Activated T-helper 17 cell treated with anti-CD3 and anti-CD28 coated beads, Interleukin-2, amount 50 U/mL, for 72 hours (primary cell): ENCODE measurements around the gene HIRA. TPM values are rescaled to one million over a fixed set of nuclear protein-coding genes. Genes with fewer than 3 reads are reported as not detected.
"Not testable (repeated sequence)": the region's sequence is repeated elsewhere in the genome, so short reads cannot be mapped to it uniquely, and the experiment has no call there.

Experiments used
- ATAC-seq: fragments of 150-1000 bp; cut with Tn5 transposase; replicated peaks from 2 replicates; pipeline ENCODE4 v1.10.0; 2021; ENCODE audit warnings: mild to moderate bottlenecking, moderate library complexity
- H3K27ac Mint-ChIP-seq: one replicate; pipeline ENCODE4 v1.8.0; 2022; ENCODE audit warnings: mixed read lengths
- H3K27me3 Mint-ChIP-seq: one replicate; pipeline ENCODE4 v1.8.0; 2022; ENCODE audit warnings: mixed read lengths
- H3K36me3 Mint-ChIP-seq: one replicate; pipeline ENCODE4 v1.8.0; 2022; ENCODE audit warnings: low read depth, mild to moderate bottlenecking, mixed read lengths
- H3K4me1 Mint-ChIP-seq: one replicate; pipeline ENCODE4 v1.8.0; 2022; ENCODE audit warnings: mixed read lengths
- H3K4me3 Mint-ChIP-seq: one replicate; pipeline ENCODE4 v1.8.0; 2022; ENCODE audit warnings: mild to moderate bottlenecking, mixed read lengths
- H3K9me3 Mint-ChIP-seq: one replicate; pipeline ENCODE4 v1.8.0; 2022; ENCODE audit warnings: mixed read lengths
- total RNA-seq, 2 donors: library from RNA; stranded (reverse); gene quantifications; one replicate each; pipeline ENCODE4 v1.2.3, GENCODE V29; 2022

The HIRA gene
- total RNA-seq, 2 donors from 2014 or later: 21.4 to 45.6 TPM

GRCh38 chr22:19346677-19347265 lies 84.8 kb downstream of the HIRA start:
- H3K4me3 Mint-ChIP-seq: no peak overlapping the region
- peaks cover 97% of the 10 kb centered on the region for H3K36me3 Mint-ChIP-seq
- H3K27ac Mint-ChIP-seq: peak overlapping the region; percentile 55
- H3K27me3 Mint-ChIP-seq: no peaks in the 10 kb centered on the region
- ATAC-seq: no peak
- H3K4me1 Mint-ChIP-seq: no peaks in the 10 kb centered on the region
- peaks cover 4% of the 10 kb centered on the region for H3K9me3 Mint-ChIP-seq

GRCh38 chr22:19344420-19344819 lies 87.1 kb downstream of the HIRA start:
- Mint-ChIP-seq H3K27ac (peak overlapping the region; percentile 8), H3K4me3 (no peak overlapping the region), H3K9me3 (peaks cover 9% of the 10 kb centered on the region), H3K27me3 (no peaks in the 10 kb centered on the region), H3K36me3 (peaks cover 97% of the 10 kb centered on the region), H3K4me1 (no peaks in the 10 kb centered on the region)
- ATAC-seq: no peak

- H3K27ac Mint-ChIP-seq: no peak overlapping the region
- H3K4me1 Mint-ChIP-seq: no peaks in the 10 kb centered on the region
- H3K36me3 Mint-ChIP-seq: peaks cover 97% of the 10 kb centered on the region
- no peaks in the 10 kb centered on the region for H3K27me3 Mint-ChIP-seq
- peaks cover 9% of the 10 kb centered on the region for H3K9me3 Mint-ChIP-seq
- ATAC-seq: no peak
- no peak overlapping the region for H3K4me3 Mint-ChIP-seq
These were observed 88.1 kb downstream of the HIRA start for GRCh38 chr22:19343470-19343869.

GRCh38 chr22:19341500-19341899 lies 90.0 kb downstream of the HIRA start:
- Mint-ChIP-seq H3K4me3 (no peak overlapping the region), H3K27me3 (no peaks in the 10 kb centered on the region), H3K27ac (no peak overlapping the region), H3K4me1 (no peaks in the 10 kb centered on the region), H3K36me3 (peaks cover 100% of the 10 kb centered on the region), H3K9me3 (peaks cover 13% of the 10 kb centered on the region)
- no peak for ATAC-seq

- Mint-ChIP-seq H3K27me3 (no peaks in the 10 kb centered on the region), H3K4me1 (no peaks in the 10 kb centered on the region), H3K27ac (no peak overlapping the region), H3K4me3 (no peak overlapping the region), H3K9me3 (peaks cover 16% of the 10 kb centered on the region), H3K36me3 (peaks cover 100% of the 10 kb centered on the region)
- no peak for ATAC-seq
These were observed 94.4 kb downstream of the HIRA start for GRCh38 chr22:19337137-19337536.

GRCh38 chr22:19336133-19337075 lies 95.1 kb downstream of the HIRA start:
- Mint-ChIP-seq H3K27ac (no peak overlapping the region), H3K27me3 (no peaks in the 10 kb centered on the region), H3K36me3 (peaks cover 100% of the 10 kb centered on the region), H3K4me3 (no peak overlapping the region), H3K9me3 (peaks cover 16% of the 10 kb centered on the region), H3K4me1 (no peaks in the 10 kb centered on the region)
- ATAC-seq: no peak

- Mint-ChIP-seq H3K9me3 (peaks cover 8% of the 10 kb centered on the region), H3K27ac (no peak overlapping the region), H3K36me3 (peaks cover 88% of the 10 kb centered on the region)
These were observed 99.6 kb downstream of the HIRA start for GRCh38 chr22:19331975-19332374.

GRCh38 chr22:19331474-19331873 lies 100.1 kb downstream of the HIRA start:
- no peak for ATAC-seq
- Mint-ChIP-seq H3K4me1 (no peaks in the 10 kb centered on the region), H3K4me3 (no peak overlapping the region), H3K27ac (no peak overlapping the region), H3K9me3 (peaks cover 8% of the 10 kb centered on the region), H3K27me3 (no peaks in the 10 kb centered on the region), H3K36me3 (peaks cover 83% of the 10 kb centered on the region)

More at GRCh38 chr22:19331975-19332374, 99.6 kb downstream of the HIRA start:
- ATAC-seq: no peak
- Mint-ChIP-seq H3K4me3 (no peak overlapping the region), H3K4me1 (no peaks in the 10 kb centered on the region), H3K27me3 (no peaks in the 10 kb centered on the region)

- H3K27ac Mint-ChIP-seq: no peak overlapping the region
- no peak for ATAC-seq
- no peaks in the 10 kb centered on the region for H3K27me3 Mint-ChIP-seq
- H3K9me3 Mint-ChIP-seq: peaks cover 11% of the 10 kb centered on the region
- peaks cover 78% of the 10 kb centered on the region for H3K36me3 Mint-ChIP-seq
- no peaks in the 10 kb centered on the region for H3K4me1 Mint-ChIP-seq
- H3K4me3 Mint-ChIP-seq: no peak overlapping the region
These were observed 100.6 kb downstream of the HIRA start for GRCh38 chr22:19330865-19331418.

- not testable (repeated sequence) for ATAC-seq, H3K27ac Mint-ChIP-seq, H3K4me3 Mint-ChIP-seq, H3K27me3 Mint-ChIP-seq, H3K4me1 Mint-ChIP-seq, H3K9me3 Mint-ChIP-seq
- peaks cover 71% of the 10 kb centered on the region for H3K36me3 Mint-ChIP-seq
These were observed 101.3 kb downstream of the HIRA start for GRCh38 chr22:19330205-19330604.

- ATAC-seq: no peak
- H3K9me3 Mint-ChIP-seq: peaks cover 3% of the 10 kb centered on the region
- H3K36me3 Mint-ChIP-seq: peaks cover 63% of the 10 kb centered on the region
- H3K27ac Mint-ChIP-seq: no peak overlapping the region
- H3K27me3 Mint-ChIP-seq: no peaks in the 10 kb centered on the region
- no peaks in the 10 kb centered on the region for H3K4me1 Mint-ChIP-seq
- no peak overlapping the region for H3K4me3 Mint-ChIP-seq
These were observed 102.1 kb downstream of the HIRA start for GRCh38 chr22:19329454-19329853.

- H3K27me3 Mint-ChIP-seq: no peaks in the 10 kb centered on the region
- H3K27ac Mint-ChIP-seq: no peak overlapping the region
- ATAC-seq: no peak
- no peak overlapping the region for H3K4me3 Mint-ChIP-seq
- peaks cover 3% of the 10 kb centered on the region for H3K9me3 Mint-ChIP-seq
- H3K36me3 Mint-ChIP-seq: peaks cover 23% of the 10 kb centered on the region
- no peaks in the 10 kb centered on the region for H3K4me1 Mint-ChIP-seq
These were observed 106.1 kb downstream of the HIRA start for GRCh38 chr22:19325296-19325948.

GRCh38 chr22:19323420-19323819 lies 108.1 kb downstream of the HIRA start:
- H3K36me3 Mint-ChIP-seq, H3K4me3 Mint-ChIP-seq, ATAC-seq: not testable (repeated sequence)

GRCh38 chr22:19321757-19322156 lies 109.8 kb downstream of the HIRA start:
- Mint-ChIP-seq H3K4me3 (no peak overlapping the region), H3K36me3 (no peaks in the 10 kb centered on the region), H3K9me3 (peaks cover 11% of the 10 kb centered on the region), H3K27me3 (no peaks in the 10 kb centered on the region), H3K27ac (no peak overlapping the region), H3K4me1 (no peaks in the 10 kb centered on the region)
- no peak for ATAC-seq

More at GRCh38 chr22:19323420-19323819, 108.1 kb downstream of the HIRA start:
- not testable (repeated sequence) for H3K27ac Mint-ChIP-seq, H3K4me1 Mint-ChIP-seq, H3K9me3 Mint-ChIP-seq, H3K27me3 Mint-ChIP-seq
